AG20443 (cell line): ENCODE measurements around the gene RCVRN.

ENCODE experiments used
- DNase-seq: peaks from one replicate; pipeline ENCODE4 v3.0.0; 2012; ENCODE audit warnings: low spot score, mixed read lengths

Gene RCVRN

DNA sequence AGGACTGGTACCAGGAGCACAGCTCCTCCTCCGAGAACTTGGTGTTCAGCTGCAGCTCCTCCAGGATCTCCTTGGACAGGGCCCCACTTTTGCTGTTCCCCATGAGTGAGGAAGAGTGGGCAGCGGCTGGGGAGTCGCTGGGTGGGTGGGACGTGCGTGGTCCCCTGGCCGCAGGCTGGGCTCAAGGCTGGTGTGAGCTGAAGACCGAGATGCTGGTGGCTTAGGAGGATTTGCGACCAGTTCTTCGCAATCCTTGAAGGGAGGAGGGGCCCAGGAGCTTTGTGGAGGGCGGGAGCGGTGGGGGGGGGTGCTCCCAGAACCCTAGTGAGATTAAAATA lies at the start of gene RCVRN:
Gene RCVRN (minus strand): TSS at position 194 of the 338 bp plus-strand sequence. CDS start 91 bp downstream, at position 103.
- no peak for DNase-seq

DNA sequence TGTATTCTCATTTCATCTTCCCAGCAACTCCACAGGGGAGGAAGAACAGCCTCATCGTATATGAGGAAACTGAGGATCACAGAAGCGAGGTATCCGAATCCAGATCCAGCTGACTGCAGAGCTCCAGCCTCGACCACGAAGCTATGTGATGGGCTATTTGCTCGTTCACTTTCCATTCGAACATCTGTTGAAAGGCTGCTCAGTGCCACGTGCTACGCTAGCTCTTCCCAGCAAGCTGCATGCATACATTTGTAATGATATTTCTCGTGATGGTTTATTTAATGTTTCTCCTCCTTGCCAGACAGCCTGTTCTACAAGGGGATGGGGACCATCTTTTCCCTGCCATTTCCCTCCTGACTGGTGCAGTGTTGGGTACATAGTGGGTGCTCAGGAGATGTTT lies 48.4 kb upstream of the RCVRN start:
- no peak for DNase-seq

DNA sequence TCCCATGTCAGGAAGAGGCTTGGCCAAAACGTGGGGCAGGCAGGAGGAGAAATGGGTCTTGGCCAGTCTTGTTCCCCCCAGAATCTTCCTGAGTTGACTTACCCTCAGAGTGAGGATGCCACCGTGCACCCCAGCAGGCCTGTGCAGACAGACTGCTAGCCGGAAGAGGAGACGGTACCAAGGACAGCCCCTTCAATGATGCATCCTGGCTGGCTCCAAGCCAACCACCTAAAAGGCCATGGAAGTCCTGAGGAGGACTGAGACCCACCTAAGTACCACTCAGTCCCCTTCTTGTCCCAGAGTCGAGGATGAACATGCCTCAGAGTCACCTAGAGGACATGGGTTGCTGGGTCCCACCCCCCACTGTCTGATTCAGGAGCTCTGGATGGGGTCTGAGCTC lies 46.7 kb upstream of the RCVRN start:
- DNase-seq: no peak

DNA sequence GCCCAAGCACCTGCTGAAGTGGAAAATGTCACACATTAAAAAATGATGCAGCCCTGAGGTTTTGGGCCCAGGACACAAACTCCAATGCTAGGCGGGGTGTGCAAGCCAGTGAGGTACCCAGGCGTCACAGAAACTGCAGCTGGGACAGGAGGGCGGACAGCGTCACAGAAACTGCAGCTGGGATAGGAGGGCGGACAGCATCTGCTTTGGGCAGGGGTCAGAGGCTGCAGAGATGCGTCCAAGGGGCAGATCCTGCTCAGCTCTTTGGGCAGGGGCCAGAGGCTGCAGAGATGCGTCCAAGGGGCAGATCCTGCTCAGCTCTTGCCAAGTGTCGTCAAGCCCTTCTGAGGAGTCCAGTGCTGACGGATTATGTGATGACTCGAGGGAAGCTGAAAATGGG lies 43.9 kb upstream of the RCVRN start:
- no peak for DNase-seq

DNA sequence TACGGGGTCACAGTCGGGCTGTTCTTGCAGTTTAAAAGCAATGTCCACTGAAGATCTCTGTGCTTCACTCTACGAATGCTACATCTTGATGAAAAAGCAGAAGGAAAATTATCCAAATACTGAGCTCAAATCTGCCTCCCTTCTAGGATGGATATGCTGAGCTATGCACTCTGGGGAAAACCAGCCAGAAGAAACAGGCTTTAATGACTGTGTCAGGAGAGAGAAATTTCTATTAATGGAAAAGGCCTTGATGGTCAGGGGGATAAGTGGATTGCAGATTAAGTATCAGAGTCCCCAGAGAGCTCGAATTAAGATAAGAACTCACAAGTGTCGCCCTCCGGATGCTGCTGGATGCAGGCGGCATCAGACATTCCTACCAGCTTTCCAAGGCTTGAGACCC lies 39.6 kb upstream of the RCVRN start:
- DNase-seq: no peak

DNA sequence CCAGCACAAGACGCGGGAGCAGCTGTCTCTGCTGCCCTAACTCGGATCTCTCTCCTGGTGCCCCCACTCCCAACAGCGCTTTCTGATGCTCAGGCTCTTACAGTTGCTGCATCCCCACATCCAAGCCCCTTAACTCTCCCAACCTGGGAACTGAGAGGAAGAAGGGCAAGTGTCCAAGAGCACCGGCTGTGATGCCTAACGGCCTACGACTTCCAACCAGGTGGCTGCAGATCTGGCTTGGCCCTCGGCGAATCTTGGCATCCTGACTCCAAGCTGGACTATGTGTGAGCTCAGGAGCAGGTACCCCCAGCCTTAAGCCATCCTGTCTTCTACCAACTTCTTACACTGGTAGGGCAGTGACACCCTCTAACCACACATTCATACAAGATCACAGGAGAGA lies 38.3 kb upstream of the RCVRN start:
- DNase-seq: no peak

DNA sequence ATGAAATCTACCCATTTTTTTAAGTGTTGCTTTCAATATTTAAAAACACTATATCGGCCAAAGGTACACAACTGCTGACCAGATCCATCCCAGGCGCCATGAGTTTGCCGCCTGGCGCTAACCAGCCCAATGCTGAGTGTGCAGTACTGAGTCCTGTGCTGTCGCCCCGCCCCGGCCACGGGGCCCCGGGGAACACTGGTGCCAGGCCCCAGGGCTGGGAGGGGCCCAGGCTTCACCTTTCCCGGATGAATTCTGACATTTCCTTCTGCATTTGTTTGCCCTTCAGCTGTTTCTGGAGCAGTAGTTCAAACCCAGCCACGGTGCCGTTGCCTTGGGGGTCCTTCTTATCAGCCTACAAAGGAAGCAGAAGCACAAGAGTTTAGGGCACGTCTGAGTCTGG lies 37.8 kb upstream of the RCVRN start:
- DNase-seq: no peak

DNA sequence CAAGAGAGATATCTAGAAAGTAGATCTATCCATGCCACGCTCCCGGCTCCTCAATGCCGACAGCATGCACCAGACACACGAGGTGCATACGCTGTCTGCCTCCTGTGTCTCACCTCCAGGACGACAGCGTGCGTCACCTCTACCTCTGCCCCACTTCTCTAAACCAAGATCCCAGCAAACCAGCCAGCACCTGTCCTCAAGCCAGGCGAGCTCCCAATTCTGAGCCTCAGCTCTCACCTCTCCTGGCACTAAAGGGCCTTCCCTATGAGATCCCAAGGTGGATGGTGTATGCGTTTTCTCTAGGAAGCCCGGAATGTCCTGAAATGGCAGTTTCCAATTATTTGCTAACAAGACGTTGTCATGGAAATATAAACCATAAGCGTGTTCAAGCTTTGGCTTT lies 36.2 kb upstream of the RCVRN start:
- DNase-seq: no peak

DNA sequence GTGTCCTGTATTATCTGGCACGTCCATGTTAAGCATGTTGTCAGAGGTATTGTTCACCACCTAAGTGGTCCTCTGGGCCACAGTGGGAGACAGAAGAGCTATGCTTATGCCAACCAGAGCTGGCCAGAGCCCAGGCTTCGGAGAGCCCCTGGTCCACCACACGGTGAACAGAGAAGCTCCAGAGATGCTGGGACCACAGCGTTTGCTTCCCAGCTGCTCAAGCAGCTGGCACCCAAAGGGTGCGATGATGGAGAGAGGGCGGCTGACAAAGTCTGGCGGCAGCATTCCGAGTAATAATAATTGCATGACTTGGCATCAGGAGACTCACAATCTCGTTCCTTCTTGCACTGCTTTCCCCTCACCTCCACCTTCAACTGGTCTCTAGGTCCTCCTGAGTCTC lies 35.8 kb upstream of the RCVRN start:
- no peak for DNase-seq

DNA sequence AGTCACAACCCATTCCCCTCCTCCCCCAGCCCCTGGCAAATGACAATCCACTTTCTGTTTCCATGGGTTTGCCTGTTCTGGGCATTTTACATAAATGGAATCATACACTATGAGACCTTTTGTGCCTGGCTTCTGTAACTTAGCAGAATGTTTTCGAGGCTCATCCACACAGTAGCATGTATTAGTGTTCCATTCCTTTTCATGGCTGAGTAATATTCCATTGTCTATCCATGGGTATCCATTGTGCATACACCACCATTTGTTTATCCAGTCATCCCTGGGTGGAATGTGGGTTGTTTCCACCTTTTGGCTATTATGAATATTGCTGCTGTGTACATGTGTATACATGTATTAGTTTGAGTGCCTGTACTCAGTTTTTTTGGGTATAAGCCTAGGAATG lies 33.7 kb upstream of the RCVRN start:
- DNase-seq: no peak

DNA sequence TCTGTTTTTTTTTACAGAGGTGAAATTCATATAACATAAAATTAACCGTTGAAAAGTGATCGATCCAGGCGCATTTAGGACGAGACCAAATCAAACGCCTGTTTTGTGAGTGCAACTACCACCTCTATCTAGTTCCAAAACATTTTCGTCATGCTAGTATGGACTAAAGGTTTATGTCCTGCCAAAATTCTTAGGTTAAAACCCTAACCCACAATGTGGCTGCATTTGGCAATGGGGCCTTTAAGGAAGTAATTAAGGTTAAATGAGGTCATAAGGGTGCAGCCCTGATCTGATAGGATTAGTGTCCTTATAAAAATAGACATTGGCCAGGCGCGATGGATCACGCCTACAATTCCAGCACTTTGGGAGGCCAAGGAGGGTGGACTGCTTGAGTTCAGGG lies 32.8 kb upstream of the RCVRN start:
- no peak for DNase-seq

DNA sequence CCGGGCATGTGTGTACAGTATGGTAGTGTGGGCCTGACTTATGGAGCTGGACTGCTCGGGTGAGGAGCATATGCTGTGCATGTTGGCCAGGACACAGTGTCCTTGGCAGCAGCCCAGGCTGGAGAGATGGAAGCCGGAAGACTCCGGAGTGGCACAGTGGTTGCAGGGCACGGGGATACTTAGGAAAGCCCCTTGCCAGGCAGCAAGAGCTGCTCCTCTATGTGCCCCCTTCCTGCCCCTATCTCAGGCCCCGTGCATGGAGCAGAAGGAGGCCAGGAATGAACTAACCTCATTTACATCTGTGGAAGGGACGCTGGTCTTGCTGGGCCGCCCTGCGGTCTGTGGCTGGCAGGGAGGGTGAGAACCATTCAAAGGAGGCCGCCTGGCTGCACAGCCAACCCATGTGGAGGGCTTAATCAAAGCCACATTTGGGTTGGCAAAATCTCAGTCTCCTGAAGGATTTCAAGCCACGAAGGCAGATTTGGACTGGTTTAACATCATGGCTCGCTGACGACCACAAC lies 32.2 kb upstream of the RCVRN start:
- peak; percentile 81 for DNase-seq

DNA sequence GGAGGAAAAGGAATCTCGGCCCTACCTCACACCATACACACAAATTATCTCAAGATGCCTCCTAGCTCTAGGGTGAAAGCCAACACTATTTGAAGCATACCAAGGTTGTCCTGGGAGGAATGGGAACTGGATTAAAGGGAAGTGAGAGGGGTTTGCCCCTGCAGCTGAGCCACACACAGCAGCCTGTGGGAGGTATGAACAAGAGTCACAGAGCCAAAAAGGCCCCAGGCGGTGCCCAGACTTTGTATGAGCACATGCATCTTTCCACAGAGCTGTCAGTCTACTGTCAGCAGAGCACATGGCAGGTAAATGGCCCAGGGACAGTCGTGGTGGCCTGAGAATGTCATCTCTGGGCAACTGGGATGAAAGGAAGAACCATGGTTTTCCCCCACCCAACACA lies 31.0 kb upstream of the RCVRN start:
- no peak for DNase-seq

DNA sequence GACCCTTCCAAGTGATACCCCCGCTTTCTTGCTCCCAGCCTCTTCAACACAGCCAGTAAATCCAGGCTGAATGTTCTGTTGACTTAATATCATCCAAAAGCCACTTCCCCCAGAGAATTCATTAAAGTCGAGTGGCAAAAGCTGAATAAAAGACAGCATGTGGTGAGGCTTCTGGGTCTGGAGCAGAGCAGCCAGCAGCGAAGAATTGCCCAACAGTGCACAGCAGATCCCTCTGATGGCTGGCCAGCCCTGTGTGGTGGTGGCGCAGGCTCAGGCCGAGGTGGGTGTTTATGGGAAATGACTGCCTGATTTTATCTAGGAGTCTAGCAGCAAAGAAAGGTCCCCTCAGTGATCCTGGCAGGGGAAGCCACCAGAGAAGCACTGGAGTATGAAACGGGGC lies 30.3 kb upstream of the RCVRN start:
- peak; percentile 58 for DNase-seq

DNA sequence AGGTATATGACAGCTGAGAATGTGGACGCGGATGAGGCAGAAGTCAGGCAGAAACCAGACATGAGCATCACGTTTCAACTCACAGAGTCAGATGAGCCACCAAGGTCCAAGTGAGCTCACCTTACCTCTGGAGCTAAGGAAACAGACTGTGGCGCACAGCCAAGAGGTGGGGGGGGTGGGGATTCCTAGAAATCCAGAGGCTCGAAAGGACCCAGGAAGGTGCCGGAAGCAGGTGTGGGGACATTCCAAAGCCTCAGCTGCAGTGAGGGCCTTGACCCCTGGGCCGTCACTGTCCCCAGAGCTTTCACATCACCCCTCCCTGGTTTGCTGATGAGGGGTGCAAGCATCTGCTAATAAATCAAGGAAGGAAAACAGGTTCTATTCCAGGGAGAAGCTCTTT lies 29.3 kb upstream of the RCVRN start:
- no peak for DNase-seq

DNA sequence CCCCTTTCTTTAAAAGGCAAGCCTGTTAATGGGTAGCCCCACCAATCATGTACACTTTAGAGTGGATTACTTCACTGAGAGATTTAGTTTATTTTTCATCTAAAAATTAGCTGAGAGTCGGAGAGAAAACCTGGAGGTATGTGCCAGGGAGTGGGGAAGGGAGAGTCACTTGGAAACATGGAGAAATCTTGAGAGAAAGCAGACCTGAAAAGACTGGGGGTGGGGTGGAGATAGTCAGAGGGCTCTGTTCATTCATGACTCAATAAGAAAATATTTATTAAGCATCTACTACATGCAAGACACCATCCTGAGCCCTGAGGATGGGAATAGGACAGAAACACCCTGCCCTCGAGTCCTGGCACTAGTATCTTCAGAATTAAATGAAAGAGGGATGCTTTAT lies 27.4 kb upstream of the RCVRN start:
- no peak for DNase-seq

DNA sequence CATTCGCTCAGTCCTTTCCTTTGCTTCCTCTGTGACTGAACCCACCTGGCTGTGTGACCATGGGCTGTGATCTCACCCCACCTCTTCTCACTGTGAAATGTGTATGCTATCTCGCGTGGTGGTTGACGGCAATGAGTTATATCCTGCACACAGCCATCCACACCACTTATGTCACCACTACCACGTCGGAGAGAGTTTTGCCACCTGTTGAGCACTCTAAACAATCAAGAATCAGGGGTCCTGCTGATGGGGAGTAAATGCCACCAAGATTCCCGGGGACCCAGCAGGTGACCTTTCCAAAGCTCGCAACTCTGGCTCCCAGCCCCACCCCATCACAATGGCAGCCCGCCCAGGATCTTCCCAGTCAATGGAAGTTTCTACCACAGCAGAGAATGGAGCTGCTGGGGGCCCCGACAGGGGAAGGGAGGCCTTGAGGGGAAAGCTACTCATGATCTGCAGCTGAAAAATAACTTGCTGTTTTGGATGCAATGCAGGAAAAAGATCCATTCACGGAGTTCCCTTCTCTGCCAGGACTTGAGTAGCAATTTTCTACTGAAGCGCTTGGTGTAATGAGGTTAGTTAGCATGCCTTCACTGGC lies 26.2 kb upstream of the RCVRN start:
- no peak for DNase-seq

DNA sequence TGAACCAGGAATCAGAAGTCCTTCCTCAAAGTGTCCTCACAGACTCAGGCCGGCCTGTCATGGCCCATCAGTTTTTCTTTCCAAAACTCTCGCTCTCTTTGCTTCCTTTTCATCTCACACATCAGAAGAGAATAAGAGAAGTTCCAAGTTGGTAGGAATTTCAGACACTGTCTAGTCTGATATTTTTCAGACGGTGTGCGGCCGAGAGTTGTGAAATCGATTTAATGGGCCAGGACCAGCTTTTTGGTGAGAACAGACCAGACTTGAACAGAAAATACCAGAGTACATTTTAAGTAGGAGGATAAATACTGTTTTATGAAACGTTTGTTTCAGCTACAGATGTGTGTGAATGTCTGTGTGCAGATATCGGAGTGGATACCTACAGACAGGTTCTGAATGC lies 24.8 kb upstream of the RCVRN start:
- DNase-seq: no peak

DNA sequence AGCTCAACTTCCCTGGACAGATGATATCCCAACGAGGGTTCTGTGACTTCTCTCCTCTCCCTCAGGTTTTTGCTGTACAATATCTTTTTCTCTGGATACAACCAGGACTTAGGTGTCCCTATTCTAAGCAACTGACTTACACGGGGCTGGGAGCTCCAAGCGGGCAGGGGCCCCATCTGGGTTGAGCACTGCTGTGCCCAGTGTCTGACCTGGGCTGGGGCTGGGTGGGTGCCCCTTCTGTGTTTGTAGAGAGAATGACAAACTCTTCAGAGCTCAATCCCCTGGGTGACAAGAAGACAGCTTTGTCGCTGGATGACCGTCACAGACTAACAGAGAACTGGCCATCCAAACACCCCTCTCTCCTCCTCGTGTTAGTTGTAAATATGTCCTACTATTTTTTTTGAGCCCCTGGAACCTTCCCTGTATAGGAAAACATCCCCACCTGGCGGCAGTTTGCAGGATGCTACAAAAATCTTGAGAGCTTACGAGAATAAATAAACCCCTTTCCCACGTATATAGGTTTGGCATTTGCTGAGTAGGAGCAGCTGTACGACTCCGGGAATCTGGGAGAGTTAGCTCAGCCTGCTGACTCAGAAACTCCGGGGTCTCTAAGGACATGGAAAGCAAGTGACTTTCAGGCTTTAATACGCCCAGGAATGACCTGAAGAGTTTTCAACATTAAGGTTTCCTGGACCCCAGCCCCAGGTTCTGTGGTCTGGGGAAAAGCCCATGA lies 23.7 kb upstream of the RCVRN start:
- peak; percentile 74 for DNase-seq

DNA sequence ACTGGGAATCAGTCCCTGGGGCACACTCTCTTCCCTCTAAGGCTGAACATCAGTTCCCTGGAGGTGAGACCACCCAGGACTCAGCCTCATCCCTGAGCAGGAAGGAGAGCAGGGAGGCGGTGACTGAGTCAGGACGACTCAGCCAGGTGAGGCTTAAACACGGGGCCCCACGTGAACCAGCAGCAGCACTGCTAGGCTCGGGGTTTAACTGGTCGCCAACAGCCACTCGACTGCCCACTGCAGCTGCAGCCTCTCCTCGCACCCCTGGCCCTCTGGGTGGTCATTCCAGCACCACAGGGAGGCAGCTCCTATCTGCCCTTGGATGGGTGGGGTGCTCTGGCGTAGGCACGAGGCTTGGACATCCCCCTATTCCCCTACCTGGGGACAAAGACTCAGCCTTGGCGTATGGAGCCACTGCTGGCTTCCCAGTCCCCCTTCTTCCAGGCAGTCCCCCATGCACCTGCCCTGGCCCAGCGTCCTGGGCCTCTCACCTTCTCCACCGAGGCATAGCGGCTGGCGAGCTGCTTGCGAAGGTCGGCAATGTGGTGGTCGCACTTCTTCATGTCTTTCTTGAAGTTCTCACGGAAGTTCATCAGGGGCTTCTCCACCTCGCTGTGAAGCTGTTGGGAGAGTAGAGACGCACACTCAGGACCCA lies 21.2 kb upstream of the RCVRN start:
- no peak for DNase-seq

DNA sequence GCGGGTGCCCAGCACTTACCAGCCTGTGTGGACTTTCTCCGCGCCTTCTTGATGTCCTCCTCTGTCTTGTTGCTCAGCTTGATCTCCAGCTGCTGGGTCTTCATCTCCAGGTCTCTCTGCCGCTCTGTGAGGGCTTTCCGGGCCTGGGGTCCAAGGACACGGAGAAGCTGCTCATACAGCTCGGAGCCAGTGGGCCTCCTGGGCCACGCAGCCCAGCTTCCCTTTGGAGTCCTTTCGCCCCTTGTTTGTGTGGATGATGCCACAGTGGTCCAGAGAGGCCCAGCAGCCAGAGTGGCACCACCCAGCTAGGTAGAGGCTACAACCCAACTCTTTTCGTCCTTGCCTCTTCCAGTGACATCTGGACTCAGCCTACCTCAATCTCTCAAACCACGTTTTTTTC lies 20.4 kb upstream of the RCVRN start:
- DNase-seq: no peak

DNA sequence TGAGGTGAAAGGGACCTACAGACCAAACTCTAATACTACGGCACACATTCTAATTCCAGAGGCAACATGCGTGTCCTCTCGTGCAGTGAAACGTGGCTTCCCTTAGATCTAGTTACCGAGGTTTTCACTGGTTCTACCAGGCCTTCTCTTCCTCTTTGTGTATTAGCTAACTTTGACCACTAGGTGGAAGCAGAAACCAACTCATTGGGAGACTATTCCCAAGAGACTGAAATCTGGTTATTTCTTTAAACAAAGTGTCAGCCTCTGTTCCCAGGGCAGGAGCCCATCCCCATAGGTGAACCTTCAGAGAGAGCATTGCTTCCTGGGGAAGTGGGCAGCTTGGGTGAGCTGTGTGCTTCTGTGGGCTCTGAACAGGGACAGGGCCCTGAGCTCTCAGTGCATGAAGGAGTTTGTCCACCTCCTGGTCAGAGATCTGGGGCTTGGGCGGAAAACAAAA lies 19.7 kb upstream of the RCVRN start:
- peak; percentile 75 for DNase-seq
